Endothelial cell of umbilical vein (primary cell): Measurements from ENCODE around the gene EML1. TPM values are rescaled to one million over a fixed set of nuclear protein-coding genes. Genes with fewer than 3 reads are reported as not detected.

ENCODE experiments used
- BruUV-seq: library from RNA; stranded (reverse); fragments of 400-500 nt; replicated peaks from 2 replicates; lab custom pipeline; 2021; lab: Mats Ljungman, UMichigan
- CTCF ChIA-PET: fragments of 300-600, 350-600 bp; sonication (Branson Sonifier 250); formaldehyde crosslinking; loops from one replicate; lab custom pipeline; 2021; ENCODE audit warnings: antibody characterized with exemption, inconsistent platforms; lab: Charles Lee
- POLR2A ChIA-PET: fragments of 300-600, 350-600 bp; sonication (Branson Sonifier 250); formaldehyde crosslinking; loops from one replicate; lab custom pipeline; 2021; ENCODE audit warnings: antibody characterized with exemption, inconsistent platforms; lab: Charles Lee
- DNase-seq: peaks from one replicate; pipeline ENCODE4 v3.0.0-alpha.2; 2011; ENCODE audit warnings: low read depth, low spot score
- FAIRE-seq: peaks from 2 replicates; lab custom pipeline; 2011; peaks lifted over from hg19 to GRCh38; lab: Jason Lieb, UNC
- H2AFZ ChIP-seq: 2 replicates; pipeline ENCODE4 v1.6.0; 2012; ENCODE audit warnings: low read depth, low read length, control low read depth, inconsistent platforms
- H3K27ac ChIP-seq: 2 replicates; pipeline ENCODE4 v1.5.1; 2011; ENCODE audit warnings: low read depth, mild to moderate bottlenecking, control low read depth, low read length, moderate library complexity; ENCODE audit not compliant: insufficient read depth
- H3K27me3 ChIP-seq, 2 experiments: 2 replicates each; pipeline versions ENCODE4 v1.6.0 to v1.6.1; 2011; ENCODE audit warnings: low read length in 2 of 2, mixed read lengths in 1 of 2; ENCODE audit not compliant: control insufficient read depth in 2 of 2, insufficient read depth in 2 of 2
- H3K36me3 ChIP-seq, 2 experiments: 2 replicates in 1 of 2; 3 replicates in 1 of 2; pipeline ENCODE4 v1.5.1; 2011; ENCODE audit warnings: low read length in 2 of 2, mild to moderate bottlenecking in 1 of 2, moderate library complexity in 1 of 2; ENCODE audit not compliant: control insufficient read depth in 2 of 2, insufficient read depth in 2 of 2; ENCODE audit errors: extremely low read depth in 1 of 2
- H3K4me1 ChIP-seq: 3 replicates; pipeline ENCODE4 v1.5.1; 2011; ENCODE audit warnings: mild to moderate bottlenecking, low read length; ENCODE audit not compliant: control insufficient read depth, insufficient read depth; ENCODE audit errors: extremely low read depth
- H3K4me2 ChIP-seq: 2 replicates; pipeline ENCODE4 v1.6.1; 2011; ENCODE audit warnings: low read length, control low read depth, mixed read lengths; ENCODE audit not compliant: insufficient read depth
- H3K4me3 ChIP-seq, 3 experiments: fragments of 200-600 bp in 1 of 3; sonication (generic), shearing (Covaris generic) in 1 of 3; replicated peaks in 1 of 3; 2 replicates each; pipeline ENCODE4 v1.5.1; 2011 to 2016; ENCODE audit warnings: control low read depth in 3 of 3, low read length in 3 of 3, mild to moderate bottlenecking in 2 of 3, inconsistent platforms in 1 of 3, low read depth in 1 of 3, moderate library complexity in 1 of 3; ENCODE audit not compliant: insufficient read depth in 1 of 3
- H3K79me2 ChIP-seq: 2 replicates; pipeline ENCODE4 v1.6.0; 2012; ENCODE audit warnings: low read length, inconsistent platforms; ENCODE audit not compliant: control insufficient read depth, insufficient read depth
- H3K9ac ChIP-seq: replicated peaks from 2 replicates; pipeline ENCODE3; 2011; ENCODE audit warnings: low read length, control low read depth; ENCODE audit not compliant: insufficient read depth; ENCODE audit errors: extremely low read depth
- H3K9me1 ChIP-seq: replicated peaks from 3 replicates; pipeline ENCODE4 v1.6.0; 2011; ENCODE audit warnings: mild to moderate bottlenecking, low read length; ENCODE audit not compliant: control insufficient read depth, insufficient read depth; ENCODE audit errors: extremely low read depth
- H3K9me3 ChIP-seq: replicated peaks from 2 replicates; pipeline ENCODE4 v1.5.1; 2012; ENCODE audit warnings: low read length, inconsistent platforms; ENCODE audit not compliant: control insufficient read depth, insufficient read depth
- H4K20me1 ChIP-seq: replicated peaks from 2 replicates; pipeline ENCODE3; 2011; ENCODE audit warnings: mild to moderate bottlenecking, low read length; ENCODE audit not compliant: control insufficient read depth, insufficient read depth; ENCODE audit errors: extremely low read depth
- CTCF ChIP-seq, 2 donors: IDR thresholded peaks; 1 replicate in 1 of 2; 2 replicates in 1 of 2; pipeline ENCODE4 v1.5.1; 2011; ENCODE audit warnings: low read length in 2 of 2, mild to moderate bottlenecking in 2 of 2, moderate library complexity in 2 of 2, control low read depth in 1 of 2, inconsistent platforms in 1 of 2, low read depth in 1 of 2; ENCODE audit not compliant: insufficient read depth in 1 of 2; ENCODE audit errors: extremely low read depth in 1 of 2
- FOS ChIP-seq: IDR thresholded peaks from 2 replicates; pipeline ENCODE4 v1.6.1; 2011; ENCODE audit warnings: mild to moderate bottlenecking, low read length, moderate library complexity, borderline replicate concordance; ENCODE audit not compliant: insufficient read depth
- GATA2 ChIP-seq: IDR thresholded peaks from 2 replicates; pipeline ENCODE4 v1.7.0; 2011; ENCODE audit warnings: low read depth, mild to moderate bottlenecking, moderate library complexity, mixed read lengths, low read length; ENCODE audit not compliant: insufficient read length, insufficient read depth
- JUN ChIP-seq: IDR thresholded peaks from 2 replicates; pipeline ENCODE4 v1.6.1; 2011; ENCODE audit warnings: borderline replicate concordance, low read depth; ENCODE audit not compliant: insufficient read length, insufficient read depth
- MYC ChIP-seq: IDR thresholded peaks from one replicate; pipeline ENCODE4 v1.6.1; 2011; ENCODE audit warnings: mild to moderate bottlenecking, low read depth, low read length
- POLR2A ChIP-seq: IDR thresholded peaks from 2 replicates; pipeline ENCODE4 v1.6.1; 2012; ENCODE audit warnings: low read depth, mild to moderate bottlenecking, control low read depth, low read length
- POLR2AphosphoS5 ChIP-seq: IDR thresholded peaks from 2 replicates; pipeline ENCODE4 v1.6.1; 2012; ENCODE audit warnings: low read depth, mild to moderate bottlenecking, control low read depth, low read length, moderate library complexity; ENCODE audit not compliant: insufficient read depth
- dilution Hi-C: fragments of 300-500 bp; cut with MboI; formaldehyde crosslinking; loops from one replicate; pipeline ENCODE4 v1.15.0; 2019; ENCODE audit warnings: low sequenced_read_pairs; ENCODE audit not compliant: extremely low pct_ligation_motif_present
- intact Hi-C: fragments of 100-400 bp; cut with micrococcal nuclease; formaldehyde crosslinking; loops from one replicate; pipeline ENCODE4 v1.10.0; 2022
- polyA plus RNA-seq, 4 experiments: library from polyadenylated mRNA; depleted of rRNA in 3 of 4; stranded (reverse) in 3 of 4; unstranded in 1 of 4; fragments of >200 nt; gene quantifications; 2 replicates each; pipeline versions ENCODE4 v1.2.1 to v1.2.3, GENCODE V29; 2011 to 2012; ENCODE audit warnings: missing spikeins in 1 of 4
- total RNA-seq: library from RNA; stranded (reverse); gene quantifications from 2 replicates; pipeline ENCODE4 v1.2.3, GENCODE V29; 2021

The EML1 gene
- total and polyA plus RNA-seq, 2 donors (not counting 3 experiments of a cell fraction or from before 2014, with no cell fraction given) = 22.9 to 33.0 TPM

GRCh38 chr14:99816642-99817041 is 23.4 kb downstream of the EML1 start:
- ChIA-PET POLR2A (no interaction called here), CTCF (interaction anchor here (1.3 kb wide), 1 partner anchor 133 kb away, joined by 3 read pairs; the partner anchor contains the start of gene CYP46A1)
- Histone ChIP-seq H3K9me3 (no peaks in the 10 kb centered on the region), H3K79me2 (no peaks in the 10 kb centered on the region), H3K27ac (no peak overlapping the region), H3K4me2 (no peak overlapping the region), H3K36me3 (no peaks in the 10 kb centered on the region), H3K9me1 (no peaks in the 10 kb centered on the region), H2AFZ (no peak overlapping the region), H3K4me3 (no peak overlapping the region), H4K20me1 (no peaks in the 10 kb centered on the region), H3K27me3 (no peaks in the 10 kb centered on the region), H3K9ac (no peak overlapping the region), H3K4me1 (no peaks in the 10 kb centered on the region)
- FAIRE-seq = no peak
- intact Hi-C loops = no loop called here
- no peak for DNase-seq
- BruUV-seq = no TSS peak
- dilution Hi-C loops = no loop called here
- TF ChIP-seq POLR2AphosphoS5 = no peak
- no peak for TF ChIP-seq POLR2A
- TF ChIP-seq CTCF (IDR thresholded peaks at IDR 0.05; ENCODE audit: extremely low read depth in 1 of 2, insufficient read depth in 1 of 2, low read depth in 1 of 2, low read length in 2 of 2) = no peak
- no peak for TF ChIP-seq MYC
- no peak for TF ChIP-seq JUN
- TF ChIP-seq GATA2 = no peak
- TF ChIP-seq FOS = no peak
